Bronchial epithelial cell (primary cell): ENCODE data around the gene PTH1R. TPM values are rescaled to one million over a fixed set of nuclear protein-coding genes. Genes with fewer than 3 reads are reported as not detected.

Experiments used
- DNase-seq: peaks from one replicate; pipeline ENCODE4 v3.0.0-alpha.2; 2010; ENCODE audit warnings: low read depth
- FAIRE-seq: peaks from 2 replicates; lab custom pipeline; 2011; peaks lifted over from hg19 to GRCh38; lab: Jason Lieb, UNC
- H3K27me3 ChIP-seq: 2 replicates; pipeline ENCODE4 v1.5.1; 2011; ENCODE audit warnings: low read length; ENCODE audit not compliant: control insufficient read depth, insufficient read depth
- H3K36me3 ChIP-seq: 2 replicates; pipeline ENCODE4 v1.5.1; 2011; ENCODE audit warnings: low read length; ENCODE audit not compliant: control insufficient read depth, insufficient read depth
- H3K4me3 ChIP-seq: 2 replicates; pipeline ENCODE4 v1.5.1; 2011; ENCODE audit warnings: mild to moderate bottlenecking, low read depth, low read length, control low read depth
- total RNA-seq: library from RNA; depleted of rRNA; stranded (reverse); fragments of >200 nt; gene quantifications from 2 replicates; pipeline ENCODE4 v1.2.1, GENCODE V29; 2014
- TF ChIP-seq, protein P1 (sequence below): IDR thresholded peaks from 2 replicates; pipeline ENCODE4 v1.5.1; 2011; ENCODE audit warnings: mild to moderate bottlenecking, moderate library complexity, low read length, control low read depth, inconsistent platforms; ENCODE audit not compliant: insufficient read depth, severe bottlenecking

Gene PTH1R
- total RNA-seq, 1 donor from 2014 or later = not detected

DNA sequence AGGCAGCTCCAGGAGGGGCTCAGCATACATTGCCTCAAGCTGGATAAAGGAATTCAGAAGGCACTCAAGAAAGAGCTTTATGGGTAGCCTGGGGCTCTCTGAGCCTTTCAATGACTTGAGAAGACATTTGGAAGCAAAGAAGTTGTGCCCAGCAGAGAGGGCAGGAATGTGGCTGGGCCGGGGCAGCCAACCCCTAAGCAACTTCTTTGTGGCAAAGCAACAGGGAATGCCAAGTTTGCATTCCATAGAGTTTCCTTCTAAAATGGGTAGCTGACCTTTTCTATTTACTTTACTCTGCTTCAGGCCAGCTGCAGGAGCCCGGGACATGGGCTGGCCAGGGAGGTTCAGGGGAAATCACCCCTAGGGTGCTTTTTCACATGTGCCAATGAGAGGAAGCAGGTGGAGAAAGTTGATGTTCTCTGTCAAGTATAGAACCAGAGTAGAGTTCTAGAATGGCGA is 53.5 kb downstream of the PTH1R start:
- no peak for FAIRE-seq
- no peaks in the 10 kb centered on the region for H3K27me3 ChIP-seq
- no peak overlapping the region for H3K4me3 ChIP-seq
- DNase-seq = no peak
- TF ChIP-seq, protein P1, sequence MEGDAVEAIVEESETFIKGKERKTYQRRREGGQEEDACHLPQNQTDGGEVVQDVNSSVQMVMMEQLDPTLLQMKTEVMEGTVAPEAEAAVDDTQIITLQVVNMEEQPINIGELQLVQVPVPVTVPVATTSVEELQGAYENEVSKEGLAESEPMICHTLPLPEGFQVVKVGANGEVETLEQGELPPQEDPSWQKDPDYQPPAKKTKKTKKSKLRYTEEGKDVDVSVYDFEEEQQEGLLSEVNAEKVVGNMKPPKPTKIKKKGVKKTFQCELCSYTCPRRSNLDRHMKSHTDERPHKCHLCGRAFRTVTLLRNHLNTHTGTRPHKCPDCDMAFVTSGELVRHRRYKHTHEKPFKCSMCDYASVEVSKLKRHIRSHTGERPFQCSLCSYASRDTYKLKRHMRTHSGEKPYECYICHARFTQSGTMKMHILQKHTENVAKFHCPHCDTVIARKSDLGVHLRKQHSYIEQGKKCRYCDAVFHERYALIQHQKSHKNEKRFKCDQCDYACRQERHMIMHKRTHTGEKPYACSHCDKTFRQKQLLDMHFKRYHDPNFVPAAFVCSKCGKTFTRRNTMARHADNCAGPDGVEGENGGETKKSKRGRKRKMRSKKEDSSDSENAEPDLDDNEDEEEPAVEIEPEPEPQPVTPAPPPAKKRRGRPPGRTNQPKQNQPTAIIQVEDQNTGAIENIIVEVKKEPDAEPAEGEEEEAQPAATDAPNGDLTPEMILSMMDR = no peak
- H3K36me3 ChIP-seq = peaks cover 10% of the 10 kb centered on the region

DNA sequence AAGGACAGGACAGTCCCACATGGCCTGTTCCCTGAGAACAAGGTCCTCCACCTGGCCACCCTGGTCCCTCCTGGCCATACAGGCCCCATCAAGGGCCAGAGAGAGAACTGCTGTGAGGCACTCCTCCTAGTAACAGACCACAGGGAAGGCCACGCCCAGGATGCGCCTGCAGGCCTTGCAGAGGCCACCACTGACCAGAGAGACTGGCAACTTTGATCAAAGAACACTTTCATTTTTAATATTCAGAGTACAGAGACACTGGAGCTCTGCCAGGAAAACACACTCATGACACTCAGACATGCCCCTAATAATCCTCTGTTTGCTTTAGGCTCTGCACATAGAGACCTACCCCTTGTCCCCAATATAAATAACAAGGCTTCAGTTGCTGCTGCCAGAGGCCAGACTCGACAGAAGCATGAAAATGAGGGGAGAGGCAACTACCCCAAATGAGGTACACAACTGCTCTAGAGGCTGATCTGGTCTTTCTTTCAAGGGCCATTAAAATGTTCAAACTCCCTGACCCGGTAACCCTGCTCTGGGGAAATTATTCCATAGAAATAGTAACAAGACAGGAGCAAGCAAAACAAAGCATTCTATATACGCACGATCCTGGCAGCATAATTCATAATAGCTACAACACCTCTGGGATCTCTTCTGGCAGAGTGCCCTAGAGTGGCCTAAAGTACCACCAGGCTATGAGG is 54.3 kb downstream of the PTH1R start:
- Histone ChIP-seq H3K36me3 (peaks cover 5% of the 10 kb centered on the region), H3K4me3 (no peak overlapping the region), H3K27me3 (no peaks in the 10 kb centered on the region)
- no peak for DNase-seq
- TF ChIP-seq, protein P1 = no peak
- no peak for FAIRE-seq

DNA sequence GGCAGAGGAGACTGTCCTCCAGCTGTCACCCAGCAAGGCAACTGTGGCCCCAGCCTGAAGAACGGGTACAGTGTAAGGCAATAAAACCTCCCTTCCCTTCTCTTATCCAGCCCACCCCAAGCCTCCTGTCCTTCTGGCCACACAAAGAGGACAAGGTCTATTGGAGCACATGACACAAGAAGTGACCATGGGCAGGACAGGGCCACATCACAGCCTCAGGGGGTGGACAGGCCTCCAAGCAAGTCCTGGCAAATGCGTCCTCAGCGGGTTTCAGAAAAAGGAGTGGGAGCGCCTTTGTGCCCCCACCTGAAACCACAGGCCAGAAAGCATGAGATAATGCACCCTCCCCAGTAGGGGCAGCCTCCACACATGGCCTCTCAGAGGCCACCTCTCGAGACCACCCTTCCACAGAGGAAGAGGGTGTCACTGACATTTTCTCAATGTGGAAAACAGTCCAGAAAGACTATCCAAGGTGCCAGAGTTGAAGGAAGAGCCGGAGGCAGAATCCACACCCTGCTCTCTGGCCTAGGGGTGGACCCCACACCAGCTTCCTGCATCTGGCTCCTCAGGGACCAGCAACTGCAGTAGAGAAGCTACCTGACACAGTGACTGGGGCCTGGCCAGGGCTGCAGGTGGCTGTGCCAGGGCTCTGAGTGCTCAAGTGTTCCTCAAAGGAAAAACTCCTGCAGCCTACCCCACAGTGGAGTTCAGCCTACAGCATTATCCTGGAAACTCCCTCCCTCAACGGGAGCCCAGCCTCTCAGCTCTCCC is 55.1 kb downstream of the PTH1R start:
- no peak for DNase-seq
- Histone ChIP-seq H3K27me3 (no peaks in the 10 kb centered on the region), H3K36me3 (no peaks in the 10 kb centered on the region), H3K4me3 (no peak overlapping the region)
- no peak for FAIRE-seq
- TF ChIP-seq, protein P1 = no peak

DNA sequence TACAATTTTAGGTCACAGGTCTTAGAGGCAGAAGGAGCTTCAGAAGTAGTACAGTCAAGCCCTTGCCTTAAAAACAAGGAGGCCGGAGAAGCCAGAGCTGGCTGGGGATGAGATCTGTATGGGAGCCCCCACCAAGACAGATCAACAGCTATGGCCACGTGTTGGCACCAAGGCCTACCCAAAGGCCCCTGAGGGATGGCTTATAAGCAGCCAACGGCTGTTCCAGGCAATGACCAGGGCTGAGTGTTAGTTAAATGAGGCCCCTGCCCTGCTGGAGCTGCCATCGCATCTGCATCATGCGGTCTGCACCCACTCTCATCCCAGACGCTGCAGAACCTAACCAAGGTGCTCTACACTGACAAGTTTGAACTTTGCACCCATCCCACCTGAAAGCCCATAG is 55.7 kb downstream of the PTH1R start:
- no peak for DNase-seq
- TF ChIP-seq, protein P1 = no peak
- H3K36me3 ChIP-seq = peaks cover 3% of the 10 kb centered on the region
- H3K4me3 ChIP-seq = no peak overlapping the region
- no peak for FAIRE-seq
- no peaks in the 10 kb centered on the region for H3K27me3 ChIP-seq

DNA sequence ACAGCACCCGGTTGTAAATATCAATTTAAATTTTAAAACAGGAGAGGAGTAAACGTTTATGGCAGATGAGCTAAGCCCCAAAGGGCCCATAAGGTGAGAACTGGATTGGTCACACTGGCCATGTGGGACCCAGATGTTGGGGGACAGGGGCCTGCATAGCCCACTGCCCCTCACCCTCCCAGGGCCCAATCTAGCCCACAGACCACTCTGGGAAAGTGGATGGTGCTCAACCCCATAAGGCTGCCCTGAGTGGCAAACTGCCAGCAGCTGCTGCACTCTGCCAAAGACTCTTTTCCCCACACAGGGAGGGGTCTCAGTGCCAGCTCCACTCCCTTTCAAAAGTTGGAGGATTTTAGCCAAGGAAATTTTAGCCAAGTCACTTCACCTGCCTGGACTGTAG is 56.6 kb downstream of the PTH1R start:
- Histone ChIP-seq H3K27me3 (no peaks in the 10 kb centered on the region), H3K36me3 (peaks cover 4% of the 10 kb centered on the region), H3K4me3 (no peak overlapping the region)
- FAIRE-seq = no peak
- no peak for DNase-seq
- TF ChIP-seq, protein P1 = no peak
